ENCODE results near the gene XCL2.

The XCL2 gene

DNA sequence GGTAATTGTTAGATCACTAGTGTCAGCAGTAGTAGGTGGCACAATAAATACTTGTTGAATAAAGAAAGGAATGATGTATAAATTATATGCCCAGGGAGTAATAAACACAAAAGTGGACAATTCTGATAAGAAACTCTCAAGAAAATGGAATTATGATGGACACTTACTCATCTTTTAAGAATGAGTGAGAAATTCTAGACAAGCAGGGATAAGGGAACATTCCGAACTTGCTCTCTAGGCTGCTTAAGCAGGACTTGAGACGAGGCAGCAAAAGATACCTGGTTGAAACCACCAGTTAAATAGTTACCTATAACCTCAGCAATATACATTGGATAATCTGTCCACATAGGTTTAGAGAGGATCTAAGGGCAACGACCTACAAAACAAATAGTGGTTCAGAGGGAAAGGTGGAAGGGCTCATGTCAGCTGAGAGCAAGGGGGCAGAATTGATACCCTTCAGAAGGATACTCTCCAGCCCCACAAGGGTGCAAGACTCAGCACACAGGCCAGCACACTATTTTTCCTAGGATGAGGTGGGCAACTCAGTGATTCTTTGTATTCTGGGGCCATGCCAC, 46.3 kb downstream of the XCL2 start:
- no peak for DNase-seq

DNA sequence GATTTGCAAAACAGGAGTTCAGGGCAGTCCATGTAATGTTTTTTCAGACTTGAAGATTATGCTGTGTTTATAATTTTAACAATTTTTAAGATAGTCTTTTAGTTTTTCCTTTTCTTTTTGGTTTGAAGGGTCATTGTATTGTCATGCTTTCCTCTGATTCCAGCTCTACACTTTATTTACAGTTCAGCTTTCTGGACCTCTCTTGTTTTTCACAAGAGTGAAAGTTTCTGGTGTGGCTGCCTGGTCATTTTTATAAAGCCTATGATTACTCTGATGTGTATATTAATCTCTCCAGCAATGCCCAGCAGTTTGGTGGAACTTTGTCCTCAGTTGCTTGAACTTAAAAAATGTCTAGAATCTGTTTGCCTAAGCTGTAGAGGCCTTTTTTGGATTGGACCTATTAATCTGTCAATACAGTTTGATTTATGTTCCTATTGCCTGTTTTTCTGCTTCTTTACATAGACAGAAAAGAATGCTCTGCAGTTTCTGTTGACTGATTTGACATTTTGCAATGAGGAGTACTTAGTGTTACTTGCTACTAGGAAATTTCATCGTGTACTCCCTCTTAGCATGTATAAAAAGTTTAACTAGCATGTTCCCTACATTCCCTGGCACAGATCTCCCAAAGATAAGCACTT, 52.2 kb downstream of the XCL2 start:
- in situ Hi-C loops (cut with MboI; ENCODE audit: low pct_unique_long_range_greater_than_20kb, low sequenced_read_pairs): no loop called here
- DNase-seq: no peak

More for the DNA sequence above, 46.3 kb downstream of the XCL2 start:
- in situ Hi-C loops (cut with MboI; ENCODE audit: low pct_unique_long_range_greater_than_20kb, low sequenced_read_pairs): no loop called here
